ENCODE results near the gene NEB.
"Not testable (repeated sequence)": the region's sequence is repeated elsewhere in the genome, so short reads cannot be mapped to it uniquely, and the experiment has no call there.

Gene NEB

DNA sequence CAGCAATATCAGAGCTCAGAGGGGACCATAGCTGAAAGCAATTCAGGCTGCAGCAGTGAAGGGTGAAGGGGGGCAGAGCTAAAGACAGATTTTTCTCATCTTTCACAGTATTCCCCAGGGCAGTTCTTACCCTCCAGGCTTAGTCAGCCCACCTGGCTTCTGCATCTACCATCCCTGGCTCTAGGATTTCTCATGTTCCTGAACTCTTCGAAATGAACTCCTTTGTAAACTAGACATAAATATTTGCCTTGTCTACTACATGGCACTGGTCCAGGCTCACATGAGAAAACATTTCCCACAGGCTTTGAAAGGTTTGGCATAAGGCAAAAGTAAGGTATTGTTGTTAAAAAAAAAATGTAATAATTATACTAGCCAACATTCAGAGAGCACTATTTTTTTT is 23.6 kb upstream of the NEB start:
- DNase-seq, result peak; percentile 49

DNA sequence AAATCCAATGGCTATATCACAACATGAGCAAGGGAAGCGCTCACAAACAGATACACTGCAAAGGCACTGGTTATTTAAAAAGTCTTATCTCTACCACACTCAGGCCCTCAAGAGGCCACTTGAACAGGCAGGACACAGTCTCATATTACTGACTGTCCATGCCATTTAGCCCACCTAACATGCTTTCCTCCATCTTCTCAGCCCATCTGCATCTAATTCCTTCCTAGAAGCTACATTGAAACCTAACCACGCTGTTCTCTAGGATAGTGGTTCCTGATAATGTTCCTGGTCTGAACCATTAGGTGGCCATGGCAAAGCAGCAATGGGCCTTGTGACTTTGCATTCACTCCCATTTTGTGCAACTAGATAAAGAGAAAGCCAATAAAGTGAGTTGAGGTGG is 22.5 kb upstream of the NEB start:
- DNase-seq, result peak; percentile 42

DNA sequence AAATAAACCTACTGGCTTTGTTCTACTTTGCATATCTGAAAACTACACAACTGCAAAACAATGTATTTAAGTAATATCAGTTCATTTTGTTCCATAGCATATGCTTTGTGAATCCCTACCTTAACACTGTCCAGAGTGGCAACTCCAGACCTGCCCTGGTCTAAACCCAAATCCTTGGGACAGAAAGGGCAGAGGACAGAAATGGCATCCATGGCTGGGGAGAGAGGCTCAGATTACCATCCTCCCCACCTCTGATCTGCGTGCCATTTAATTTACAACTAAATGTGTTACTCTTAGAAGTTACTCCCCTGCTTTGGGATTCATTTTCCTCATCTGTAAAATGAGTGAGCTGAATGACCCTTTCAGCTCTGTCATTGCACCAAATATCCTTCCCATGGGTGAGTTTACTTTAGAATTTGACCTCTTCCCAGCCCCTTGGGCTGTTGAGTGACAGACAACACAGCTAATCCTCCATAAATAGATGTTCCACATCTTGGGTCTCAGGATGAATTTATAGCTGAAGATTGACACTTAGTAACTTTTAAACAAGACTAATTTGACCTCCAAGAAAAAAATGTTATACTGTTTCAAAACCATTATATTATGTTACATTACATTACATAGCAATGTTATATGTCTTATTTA is 20.1 kb upstream of the NEB start:
- no peak for DNase-seq

DNA sequence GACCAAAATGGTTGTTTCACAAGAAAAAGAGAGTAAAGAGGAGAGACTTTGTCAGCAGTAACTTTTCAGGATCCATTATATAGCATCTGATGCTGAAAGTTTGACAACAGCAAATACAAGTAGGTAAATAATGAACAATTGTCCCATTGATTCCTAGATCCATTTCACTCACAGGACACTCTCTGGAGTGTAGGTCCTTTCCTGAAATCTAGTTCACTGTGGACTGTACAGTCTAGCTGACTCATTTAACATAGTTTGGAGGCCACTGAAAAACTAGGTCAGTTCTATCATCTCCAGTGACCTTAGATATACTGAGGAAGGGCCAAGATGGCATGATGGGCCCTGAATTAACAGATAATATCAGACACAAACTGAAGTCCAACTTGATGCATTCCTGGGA is 19.3 kb upstream of the NEB start:
- DNase-seq, result no peak

DNA sequence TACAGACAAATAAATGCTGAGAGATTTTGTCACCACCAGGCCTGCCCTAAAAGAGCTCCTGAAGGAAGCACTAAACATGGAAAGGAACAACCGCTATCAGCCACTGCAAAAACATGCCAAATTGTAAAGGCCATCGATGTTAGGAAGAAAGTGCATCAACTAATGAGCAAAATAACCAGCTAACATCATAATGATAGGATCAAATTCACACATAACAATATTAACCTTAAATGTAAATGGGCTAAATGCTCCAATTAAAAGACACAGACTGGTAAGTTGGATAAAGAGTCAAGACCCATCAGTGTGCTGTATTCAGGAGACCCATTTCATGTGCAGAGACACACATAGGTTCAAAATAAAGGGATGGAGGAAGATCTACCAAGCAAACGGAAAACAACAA is 11.0 kb upstream of the NEB start:
- not testable (repeated sequence) for DNase-seq

DNA sequence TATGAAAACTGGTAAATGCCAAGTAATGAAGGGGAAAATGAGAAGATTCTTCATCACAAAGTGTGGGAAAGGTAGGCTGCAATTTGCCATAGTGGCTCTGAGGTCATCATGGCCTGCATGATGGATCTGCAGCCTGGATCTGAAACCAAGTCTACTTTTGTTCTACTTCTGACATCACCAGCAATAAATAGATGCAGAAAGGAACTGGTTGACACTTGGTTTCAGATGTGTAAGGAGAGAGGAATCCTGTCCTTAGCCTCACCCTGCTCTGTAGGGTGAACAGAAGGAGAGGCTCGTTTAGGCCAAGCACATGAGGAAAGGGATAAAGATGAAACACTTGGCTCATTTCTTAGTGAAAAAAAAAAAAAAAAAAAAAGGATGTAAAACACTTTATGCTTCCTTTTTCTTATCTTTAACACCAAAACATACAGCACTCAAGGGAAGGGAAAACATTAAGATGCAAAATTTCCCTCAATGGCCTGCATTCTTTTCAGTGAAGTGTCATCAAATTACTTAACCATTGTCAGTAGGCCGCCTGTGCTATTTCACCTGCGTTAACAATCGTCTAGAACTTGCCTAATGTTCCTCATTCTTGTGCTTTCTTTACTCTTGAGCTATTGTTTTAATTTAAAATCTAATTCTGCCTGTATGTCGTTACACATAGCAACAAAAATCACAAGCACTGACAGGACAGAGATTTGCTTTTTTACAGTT is 3.9 kb downstream of the NEB start:
- no peak for DNase-seq

DNA sequence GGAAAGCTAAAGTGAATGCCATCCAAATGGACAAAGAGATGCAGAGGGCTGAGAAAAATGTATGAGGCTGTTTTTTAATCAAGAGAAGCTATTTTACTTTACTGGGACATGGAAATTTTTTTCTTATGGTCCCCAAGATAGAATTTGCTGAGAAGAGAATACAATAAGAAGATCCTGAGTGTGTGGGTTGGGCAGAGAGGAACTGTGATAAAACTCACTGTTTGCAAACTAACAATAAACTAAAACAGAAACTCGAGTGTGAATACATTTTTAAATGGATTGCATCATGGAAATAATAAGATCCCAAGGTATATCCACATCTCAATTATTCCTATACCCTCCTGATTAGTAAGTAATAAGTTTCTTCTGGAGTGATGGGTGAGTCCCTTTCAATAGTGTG is 4.4 kb downstream of the NEB start:
- no peak for DNase-seq

DNA sequence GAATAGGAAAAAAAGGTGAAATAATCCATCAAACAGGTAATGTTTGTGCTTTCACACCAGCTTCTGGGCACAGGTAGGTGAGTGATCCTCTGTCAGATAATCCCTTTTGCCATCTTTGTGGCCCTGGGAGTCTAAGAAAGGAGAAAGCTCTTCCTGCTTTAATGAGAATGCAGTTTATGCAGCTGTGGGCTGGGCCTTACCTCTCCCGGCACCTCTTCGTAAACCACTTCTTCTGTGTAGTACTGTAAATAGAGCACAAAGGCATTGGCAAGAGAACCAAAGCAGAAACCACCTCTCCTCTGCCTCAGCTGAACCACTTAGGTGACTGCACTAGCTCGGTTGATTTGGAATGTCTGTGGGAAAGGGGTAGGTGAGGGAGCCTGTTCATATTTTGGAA is 4.9 kb downstream of the NEB start:
- peak; percentile 48 for DNase-seq

DNA sequence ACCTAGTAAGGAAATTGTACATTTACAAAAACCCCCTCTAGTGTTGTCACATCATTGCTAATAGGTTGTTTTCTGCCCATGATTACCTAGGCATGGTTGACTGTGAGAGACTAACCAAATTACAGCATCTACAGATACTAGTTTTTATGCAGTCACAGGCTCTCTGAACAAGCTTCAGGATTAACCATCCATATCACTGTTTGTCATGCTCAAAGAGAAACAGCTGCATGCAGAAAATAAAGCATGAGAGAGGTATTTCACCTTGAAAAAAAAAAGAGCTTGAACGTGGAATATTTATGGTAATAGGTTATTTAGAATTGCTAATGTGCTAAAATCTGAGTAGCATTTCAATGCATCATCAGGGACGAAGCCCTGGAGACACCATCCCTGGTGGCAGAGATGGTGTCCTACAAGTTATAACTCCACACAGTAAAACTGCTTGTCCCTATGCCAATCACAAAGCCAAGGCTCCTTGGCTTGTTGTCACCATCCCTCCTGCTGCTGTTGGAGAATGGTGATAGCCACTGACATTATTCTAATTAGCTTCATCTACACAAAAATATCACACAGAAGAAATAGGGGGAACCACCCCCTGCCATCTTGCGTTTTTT is 5.4 kb downstream of the NEB start:
- DNase-seq, result no peak

DNA sequence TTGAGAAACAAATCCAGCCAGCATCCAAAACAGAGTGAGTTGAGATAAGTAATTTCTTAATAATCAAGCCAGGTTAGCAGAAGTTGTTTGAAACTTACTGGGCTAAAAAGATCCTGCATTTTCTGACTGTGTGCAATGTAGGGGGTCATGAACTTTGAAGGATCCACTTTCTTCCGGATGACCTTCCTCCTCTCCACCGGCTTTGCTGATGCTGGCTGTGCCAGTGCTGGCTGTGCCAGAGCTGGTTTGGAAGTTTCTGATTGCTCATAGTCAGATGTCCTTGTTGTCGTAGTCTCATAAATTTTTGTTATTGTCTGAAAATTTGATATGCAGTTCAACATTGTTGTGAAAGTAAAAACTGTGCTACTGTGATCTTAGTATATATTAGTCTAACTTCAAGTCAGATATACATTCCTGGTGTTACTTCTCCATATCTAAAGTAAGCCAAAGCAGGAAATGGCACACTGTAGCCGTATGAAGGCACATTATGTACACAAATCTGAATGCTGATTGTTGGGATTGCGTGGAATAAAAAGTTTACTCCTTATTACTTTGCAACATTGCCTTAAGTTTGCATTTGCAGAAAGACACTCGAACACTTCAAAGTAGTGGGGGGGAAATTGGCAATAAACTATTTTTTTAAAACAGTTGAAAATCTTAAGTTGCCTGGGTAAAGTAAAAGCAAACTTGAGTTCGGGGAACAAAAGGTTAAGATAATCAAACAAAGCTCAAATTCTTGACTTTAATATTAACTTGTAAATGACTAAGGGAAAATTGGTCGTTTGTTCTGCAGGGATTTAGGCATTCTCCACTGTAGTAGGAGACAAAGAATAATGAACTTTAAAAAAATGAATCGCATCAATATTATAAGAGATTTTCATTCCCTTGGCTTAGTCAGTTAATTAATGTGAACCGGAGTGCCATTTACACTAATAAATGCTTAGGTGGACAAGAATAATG is 6.4 kb downstream of the NEB start:
- DNase-seq, result no peak

DNA sequence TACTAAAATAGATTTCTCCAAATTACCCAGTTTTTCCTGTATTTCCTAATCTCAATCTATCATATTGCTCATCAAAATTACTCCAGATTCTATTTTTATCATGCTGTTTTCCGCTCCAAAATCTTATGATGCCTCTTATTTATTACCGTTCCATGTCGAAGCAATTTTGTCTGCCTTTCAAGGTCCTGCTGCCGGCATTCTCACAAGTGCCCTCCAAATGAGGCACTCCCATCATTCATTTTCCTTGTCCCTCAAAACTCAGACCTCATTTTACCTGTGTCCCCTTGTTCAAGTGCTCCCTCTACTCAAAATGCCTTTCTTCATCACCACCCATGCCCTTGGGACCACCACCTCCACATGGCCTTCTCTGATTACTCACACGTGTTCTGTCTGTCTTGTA is 13.1 kb downstream of the NEB start:
- DNase-seq, result no peak

DNA sequence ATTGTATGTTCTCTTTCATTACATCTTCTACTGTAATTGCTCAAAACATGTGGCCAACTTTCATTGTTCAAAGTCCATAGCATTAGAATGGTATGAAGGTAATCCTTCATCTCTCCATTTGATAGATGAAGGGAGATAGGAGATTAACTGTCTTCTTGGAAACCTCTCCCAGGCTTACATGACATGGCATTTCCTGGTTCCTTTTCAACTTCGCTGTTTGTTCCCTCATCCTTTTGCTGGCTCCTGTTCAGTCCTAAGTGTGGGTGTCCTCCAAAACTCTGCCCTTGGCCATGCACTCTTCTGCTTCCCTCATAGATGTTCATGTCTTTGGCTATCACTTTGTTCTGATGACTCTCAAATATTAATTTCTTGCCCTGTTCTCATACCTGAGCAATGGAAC is 13.8 kb downstream of the NEB start:
- DNase-seq, result no peak

DNA sequence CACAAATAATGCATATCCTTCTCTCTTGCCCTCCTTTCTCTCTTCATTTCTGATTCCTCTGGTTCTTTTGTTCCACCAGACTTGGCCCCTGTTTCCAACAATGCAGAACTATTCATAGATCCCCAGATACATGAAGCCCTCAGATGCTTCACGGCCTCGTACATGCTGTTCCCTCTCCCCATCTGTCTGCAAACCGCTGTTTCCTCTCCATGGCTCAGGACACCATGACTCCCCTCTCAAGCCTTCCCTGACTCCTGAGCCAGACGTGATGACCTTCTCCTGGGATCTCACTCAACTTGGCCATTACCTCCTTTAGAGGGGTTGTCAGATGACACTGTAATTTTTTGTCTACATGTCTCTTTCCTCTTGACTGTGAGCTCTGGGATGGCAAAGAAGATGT is 15.5 kb downstream of the NEB start:
- DNase-seq, result no peak

DNA sequence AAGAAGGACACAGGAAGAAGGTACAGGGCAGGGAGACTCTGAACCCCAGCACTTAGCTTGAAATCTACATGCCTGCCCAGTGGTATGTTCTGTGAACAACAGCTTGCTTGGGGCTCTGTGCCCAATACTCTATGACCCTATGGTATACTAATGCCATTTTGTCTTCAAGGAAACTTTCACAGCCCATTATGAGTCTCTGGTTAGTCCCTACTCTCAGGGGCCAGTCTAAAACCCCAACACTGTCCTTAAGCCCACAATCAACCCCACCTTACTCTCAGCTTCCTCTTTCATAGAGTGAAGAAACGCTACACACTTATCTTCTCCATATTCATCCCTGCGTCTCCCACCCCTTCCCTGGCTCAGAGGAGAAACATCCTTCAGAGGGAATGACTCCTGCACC is 16.0 kb downstream of the NEB start:
- DNase-seq, result no peak

DNA sequence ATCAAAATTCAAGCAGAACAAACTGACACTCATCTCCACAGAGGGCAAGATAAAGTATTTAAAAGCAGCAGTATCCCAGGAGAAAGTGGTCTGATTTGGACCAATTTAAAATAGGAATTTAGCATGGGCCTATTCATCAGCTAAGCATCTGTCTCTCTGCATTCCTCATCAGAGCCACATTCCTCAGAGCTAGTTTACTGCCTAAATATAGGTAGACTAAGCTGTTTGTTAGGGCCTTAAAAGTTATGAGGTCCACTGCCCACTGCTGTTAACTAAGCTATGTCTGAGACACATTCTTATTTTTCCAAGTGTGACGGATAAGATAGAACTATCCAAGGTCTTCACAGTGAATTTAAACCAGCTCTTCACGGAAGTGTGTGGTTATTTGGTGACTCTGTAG is 17.6 kb downstream of the NEB start:
- DNase-seq, result no peak

DNA sequence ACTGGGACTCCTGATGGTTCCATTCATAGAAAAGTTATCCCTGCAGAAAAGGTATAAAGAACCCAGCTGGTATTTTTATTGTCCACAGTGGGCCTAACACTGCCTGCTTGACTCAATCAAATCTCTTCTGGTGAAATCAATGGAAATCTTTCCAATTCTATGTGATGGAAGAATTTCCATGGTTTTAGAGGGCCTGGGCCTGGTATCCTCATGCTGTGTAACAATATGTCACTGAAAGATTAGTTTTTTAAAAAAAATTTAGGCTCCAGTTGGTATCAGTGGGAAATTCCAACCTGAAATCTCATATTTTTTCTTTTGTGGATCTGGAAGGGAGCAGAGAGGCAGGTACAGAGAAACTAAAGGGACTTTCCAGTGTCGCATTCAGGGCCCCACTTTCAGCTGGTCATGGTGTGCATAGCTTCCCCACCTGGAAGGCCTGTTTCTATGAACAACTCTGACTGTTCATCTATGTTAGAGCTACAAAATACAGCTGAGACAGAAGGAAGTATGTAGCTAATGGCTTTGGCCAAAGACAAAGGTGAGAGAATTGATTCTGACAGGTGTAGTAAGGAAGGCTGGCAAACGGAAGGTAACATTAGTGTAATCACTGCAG is 20.9 kb downstream of the NEB start:
- DNase-seq, result no peak

DNA sequence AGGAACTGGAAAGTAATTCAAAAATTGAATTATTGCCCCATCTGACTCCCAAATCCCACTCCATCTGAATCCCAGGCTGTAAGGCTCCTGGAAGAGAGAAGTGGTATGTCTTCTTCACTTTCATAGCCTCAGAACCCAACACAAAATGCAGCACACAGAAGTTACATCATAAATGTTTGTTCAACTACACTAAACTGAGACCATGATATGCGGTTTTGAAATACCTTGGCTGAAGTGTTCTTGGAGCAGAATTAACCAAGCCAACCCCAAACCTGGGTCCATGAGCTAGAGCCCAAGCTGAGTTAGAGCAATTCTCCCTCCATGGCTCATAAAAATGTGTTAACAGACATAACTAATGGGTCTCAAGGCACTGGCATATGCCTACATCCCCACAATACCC is 23.3 kb downstream of the NEB start:
- DNase-seq, result no peak

DNA sequence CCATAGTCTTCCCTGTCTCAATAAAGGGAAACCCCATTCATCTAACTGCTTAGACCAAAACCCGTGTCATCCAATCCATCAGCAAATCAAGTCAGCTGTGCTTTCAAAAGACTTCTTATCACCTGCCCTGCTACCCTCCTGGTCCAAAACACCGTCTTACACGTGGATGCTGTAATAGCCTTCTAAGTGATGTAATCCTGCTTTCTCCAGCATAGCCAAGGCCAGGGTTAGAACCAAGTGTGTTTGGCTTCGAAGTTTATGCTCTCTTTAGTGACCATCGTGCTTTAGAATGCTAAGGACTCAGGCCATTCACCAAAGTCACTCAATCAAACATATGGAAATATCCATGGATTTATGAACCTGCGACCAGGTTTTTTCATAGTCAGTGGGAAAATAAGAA is 25.5 kb downstream of the NEB start:
- no peak for DNase-seq

DNA sequence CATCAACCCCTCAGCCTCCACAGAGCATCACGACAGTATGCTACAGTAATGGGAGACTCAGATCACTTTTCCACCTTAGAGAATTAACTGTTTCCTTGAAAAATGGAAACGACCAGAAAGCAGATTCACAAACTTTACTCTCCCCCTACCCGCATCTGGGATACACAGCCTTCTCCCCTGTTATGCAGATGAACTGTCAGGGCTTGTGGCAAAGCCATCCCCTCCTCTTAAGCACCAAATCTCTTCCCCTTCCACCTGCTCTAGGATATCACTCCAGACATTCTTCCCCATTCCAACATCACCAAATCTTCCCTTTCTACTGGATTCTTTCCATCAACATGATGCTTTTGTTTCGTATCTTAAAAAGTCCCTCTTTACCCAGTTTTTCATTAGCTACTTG is 26.4 kb downstream of the NEB start:
- DNase-seq, result no peak

DNA sequence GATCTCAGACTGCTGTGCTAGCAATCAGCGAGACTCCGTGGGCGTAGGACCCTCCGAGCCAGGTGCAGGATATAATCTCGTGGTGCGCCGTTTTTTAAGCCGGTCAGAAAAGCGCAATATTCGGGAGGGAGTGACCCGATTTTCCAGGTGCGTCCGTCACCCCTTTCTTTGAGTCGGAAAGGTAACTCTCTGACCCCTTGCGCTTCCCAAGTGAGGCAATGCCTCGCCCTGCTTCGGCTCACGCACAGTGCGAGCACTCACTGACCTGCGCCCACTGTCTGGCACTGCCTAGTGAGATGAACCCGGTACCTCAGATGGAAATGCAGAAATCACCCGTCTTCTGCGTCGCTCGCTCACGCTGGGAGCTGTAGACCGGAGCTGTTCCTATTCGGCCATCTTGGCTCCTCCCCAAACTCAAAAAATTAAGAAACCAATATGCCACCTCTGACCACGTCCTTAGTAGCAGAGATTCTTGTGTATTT is 29.8 kb downstream of the NEB start:
- not testable (repeated sequence) for DNase-seq

DNA sequence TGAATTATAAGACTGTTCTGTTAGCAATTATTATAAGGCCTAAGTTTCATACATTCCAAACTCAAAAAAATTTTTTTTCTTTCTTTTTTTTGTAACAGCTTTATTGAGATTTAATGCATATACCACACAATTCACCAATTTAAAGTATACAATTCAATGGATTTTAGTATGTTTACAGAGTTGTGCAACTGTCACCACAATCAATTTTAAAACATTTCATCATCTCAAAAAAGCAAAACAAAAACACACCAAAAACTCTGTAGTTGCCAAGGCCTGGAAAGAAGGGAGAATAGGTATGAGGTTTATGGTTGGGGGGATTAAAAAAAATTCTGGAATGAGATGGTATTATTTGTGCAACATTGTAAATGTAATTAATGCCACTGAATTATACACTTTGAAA is 36.1 kb downstream of the NEB start:
- DNase-seq, result not testable (repeated sequence)

DNA sequence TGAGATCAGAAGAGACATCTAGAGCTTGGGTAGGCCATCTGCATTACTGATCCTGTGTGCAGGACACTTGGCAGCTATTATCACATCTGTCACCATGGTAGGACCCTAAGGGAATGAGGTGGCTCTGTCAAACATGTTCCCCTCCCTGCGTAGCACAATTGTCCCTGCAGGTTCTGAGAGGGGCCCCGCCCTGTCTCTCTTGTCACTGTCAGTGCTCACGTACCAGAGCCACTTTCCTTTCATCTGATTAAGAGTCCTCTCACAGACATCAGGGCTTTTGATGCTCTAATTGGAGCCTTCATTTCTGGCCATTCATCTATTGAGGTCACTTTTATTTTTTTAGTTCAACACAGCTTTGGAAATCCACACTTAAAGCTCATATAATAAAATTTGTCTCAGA is 38.5 kb downstream of the NEB start:
- DNase-seq, result no peak

DNA sequence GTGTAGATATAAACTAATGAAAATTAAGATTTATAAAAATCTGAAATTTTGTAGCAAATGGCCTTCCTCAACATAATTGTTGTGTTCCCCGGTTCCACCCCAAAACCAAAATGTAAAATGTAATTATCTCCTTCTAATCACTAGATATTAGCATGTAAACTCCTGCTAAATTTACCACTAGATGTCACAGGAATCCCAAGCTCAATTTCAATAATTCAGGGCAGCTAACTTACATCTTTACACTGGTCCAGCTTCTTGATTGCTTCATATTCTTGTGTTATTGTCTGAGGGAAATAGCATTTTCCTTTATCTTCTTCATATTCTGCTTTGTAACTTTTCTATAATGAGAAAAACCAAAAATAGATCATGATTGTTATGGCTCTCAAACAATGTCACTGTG is 42.6 kb downstream of the NEB start:
- no peak for DNase-seq

Data from NCI-H2029 treated with DMSO at 0.1 percent for 48 hours (cell line).